SK-N-SH treated with all-trans-retinoic acid at 6 μM for 48 hours (cell line): ENCODE results near the gene RNF207.

ENCODE experiments used
- ATAC-seq: fragments of 200-7000 bp; cut with Tn5 transposase; 3 replicates; pipeline ENCODE4 v1.9.1; 2020; ENCODE audit warnings: mild to moderate bottlenecking, moderate library complexity
- ARNTL ChIP-seq: fragments of 450-650 bp; formaldehyde crosslinking; IDR thresholded peaks from 2 replicates; pipeline ENCODE4 v1.5.0; 2020; ENCODE audit warnings: low read depth, mild to moderate bottlenecking, moderate library complexity, borderline replicate concordance
- BACH2 ChIP-seq: fragments of 250-450 bp; sonication (Bioruptor Pico); IDR thresholded peaks from 2 replicates; pipeline ENCODE4 v1.9.0; 2021; ENCODE audit warnings: mild to moderate bottlenecking, borderline replicate concordance
- CREB5 ChIP-seq: fragments of 250-450 bp; sonication (Bioruptor Pico); IDR thresholded peaks from 2 replicates; pipeline ENCODE4 v1.5.1; 2020; ENCODE audit warnings: low read depth, mild to moderate bottlenecking, moderate library complexity
- CSDC2 ChIP-seq: fragments of 250-450 bp; sonication (Bioruptor Pico); IDR thresholded peaks from 2 replicates; pipeline ENCODE4 v1.5.0; 2020; ENCODE audit warnings: mild to moderate bottlenecking, moderate library complexity
- ESRRG ChIP-seq: fragments of 250-450 bp; sonication (Bioruptor Pico); IDR thresholded peaks from 2 replicates; pipeline ENCODE4 v1.6.1; 2021; ENCODE audit warnings: mild to moderate bottlenecking
- ISL1 ChIP-seq: fragments of 250-450 bp; sonication (Bioruptor Pico); IDR thresholded peaks from 2 replicates; pipeline ENCODE4 v2.1.2; 2022; ENCODE audit warnings: mild to moderate bottlenecking, moderate library complexity
- OSR1 ChIP-seq: fragments of 250-450 bp; sonication (Bioruptor Pico); IDR thresholded peaks from 2 replicates; pipeline ENCODE4 v1.8.0; 2022; ENCODE audit warnings: moderate library complexity, mild to moderate bottlenecking, inconsistent platforms
- RARB ChIP-seq: fragments of 250-450 bp; sonication (Bioruptor Pico); IDR thresholded peaks from 2 replicates; pipeline ENCODE4 v1.8.0; 2021; ENCODE audit warnings: mild to moderate bottlenecking, moderate library complexity
- SNAI2 ChIP-seq: fragments of 250-450 bp; sonication (Bioruptor Pico); IDR thresholded peaks from 2 replicates; pipeline ENCODE4 v1.5.0; 2020; ENCODE audit warnings: mild to moderate bottlenecking, moderate library complexity
- TCF4 ChIP-seq: fragments of 250-450 bp; sonication (Bioruptor Pico); IDR thresholded peaks from 2 replicates; pipeline ENCODE4 v1.8.0; 2021; ENCODE audit warnings: mild to moderate bottlenecking, moderate library complexity, borderline replicate concordance
- TOX ChIP-seq: fragments of 250-450 bp; sonication (Bioruptor Pico); IDR thresholded peaks from 2 replicates; pipeline ENCODE4 v1.8.0; 2021; ENCODE audit warnings: mild to moderate bottlenecking, moderate library complexity, borderline replicate concordance
- ZC3H10 ChIP-seq: fragments of 250-450 bp; sonication (Bioruptor Pico); IDR thresholded peaks from 2 replicates; pipeline ENCODE4 v1.5.1; 2021; ENCODE audit warnings: mild to moderate bottlenecking, moderate library complexity
- ZFP3 ChIP-seq: fragments of 250-450 bp; sonication (Bioruptor Pico); IDR thresholded peaks from 2 replicates; pipeline ENCODE4 v1.5.0; 2020; ENCODE audit warnings: mild to moderate bottlenecking, moderate library complexity
- ZFP30 ChIP-seq: fragments of 450-650 bp; formaldehyde crosslinking; IDR thresholded peaks from 2 replicates; pipeline ENCODE4 v1.5.0; 2022; ENCODE audit warnings: mild to moderate bottlenecking, moderate library complexity
- ZNF565 ChIP-seq: fragments of 450-650 bp; formaldehyde crosslinking; conservative IDR thresholded peaks from 2 replicates; pipeline ENCODE4 v1.5.0; 2020; ENCODE audit warnings: low read depth, mild to moderate bottlenecking, moderate library complexity
- ZNF70 ChIP-seq: fragments of 450-650 bp; formaldehyde crosslinking; IDR thresholded peaks from 2 replicates; pipeline ENCODE4 v1.5.0; 2020; ENCODE audit warnings: mild to moderate bottlenecking, moderate library complexity
- ZNF8 ChIP-seq: fragments of 450-650 bp; formaldehyde crosslinking; IDR thresholded peaks from 2 replicates; pipeline ENCODE4 v1.5.0; 2020; ENCODE audit warnings: mild to moderate bottlenecking, moderate library complexity
- TF ChIP-seq, protein P1 (sequence below): fragments of 250-450 bp; sonication (Bioruptor Pico); IDR thresholded peaks from 2 replicates; pipeline ENCODE4 v1.8.0; 2020; ENCODE audit warnings: mild to moderate bottlenecking, moderate library complexity, borderline replicate concordance
- TF ChIP-seq, protein P2 (sequence below): fragments of 250-450 bp; sonication (Bioruptor Pico); IDR thresholded peaks from 2 replicates; pipeline ENCODE4 v1.5.1; 2021; ENCODE audit warnings: mild to moderate bottlenecking, moderate library complexity

Gene RNF207

GRCh38 chr1:6256645-6257044 lies 50.7 kb downstream of the RNF207 start:
- TF ChIP-seq BACH2 (CRISPR knock-in tag) (no peak), SNAI2 (CRISPR knock-in tag) (no peak), ZC3H10 (CRISPR knock-in tag) (no peak), ESRRG (CRISPR knock-in tag) (no peak), RARB (CRISPR knock-in tag) (no peak), ZNF565 (no peak), TCF4 (CRISPR knock-in tag) (no peak), CREB5 (CRISPR knock-in tag) (no peak)
- no peak for ATAC-seq

GRCh38 chr1:6257541-6258069 lies 51.7 kb downstream of the RNF207 start:
- no peak for ATAC-seq
- TF ChIP-seq ESRRG (CRISPR knock-in tag) (no peak), ZFP3 (CRISPR knock-in tag) (no peak)

DNA sequence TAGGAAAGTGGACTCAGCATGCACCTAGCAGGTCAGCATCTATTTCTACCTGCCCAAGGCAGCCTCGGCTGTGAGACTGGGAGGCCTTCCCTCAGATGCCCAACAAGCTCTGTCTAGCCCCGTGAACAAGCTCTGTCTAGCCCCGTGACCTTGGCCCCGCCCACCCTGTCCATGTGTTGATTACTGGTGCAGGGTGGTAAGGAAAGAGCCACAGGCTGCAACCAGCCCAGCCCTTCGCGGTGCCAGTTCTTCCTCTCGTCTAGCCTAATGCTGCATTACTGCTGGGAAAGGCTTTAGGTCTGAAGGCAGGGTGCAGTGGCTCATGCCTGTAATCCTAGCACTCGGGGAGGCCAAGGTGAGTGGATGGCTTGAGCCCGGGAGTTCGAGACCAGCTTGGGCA lies 52.8 kb downstream of the RNF207 start:
- ATAC-seq, result no peak
- TF ChIP-seq ZNF8, result no peak
- no peak for TF ChIP-seq ISL1 (CRISPR knock-in tag)
- no peak for TF ChIP-seq SNAI2 (CRISPR knock-in tag)
- TF ChIP-seq BACH2 (CRISPR knock-in tag), result no peak
- no peak for TF ChIP-seq ESRRG (CRISPR knock-in tag)
- no peak for TF ChIP-seq ARNTL (CRISPR knock-in tag)

GRCh38 chr1:6259491-6260362 lies 53.8 kb downstream of the RNF207 start:
- no peak for TF ChIP-seq ZNF565
- no peak for TF ChIP-seq ARNTL (CRISPR knock-in tag)
- TF ChIP-seq RARB (CRISPR knock-in tag), result no peak
- no peak for TF ChIP-seq SNAI2 (CRISPR knock-in tag)
- TF ChIP-seq ISL1 (CRISPR knock-in tag), result no peak
- TF ChIP-seq ZNF70 (CRISPR knock-in tag), result no peak
- peak; percentile 71 for ATAC-seq

GRCh38 chr1:6260433-6260934 lies 54.6 kb downstream of the RNF207 start:
- ATAC-seq, result peak; percentile 35
- TF ChIP-seq, protein P1, sequence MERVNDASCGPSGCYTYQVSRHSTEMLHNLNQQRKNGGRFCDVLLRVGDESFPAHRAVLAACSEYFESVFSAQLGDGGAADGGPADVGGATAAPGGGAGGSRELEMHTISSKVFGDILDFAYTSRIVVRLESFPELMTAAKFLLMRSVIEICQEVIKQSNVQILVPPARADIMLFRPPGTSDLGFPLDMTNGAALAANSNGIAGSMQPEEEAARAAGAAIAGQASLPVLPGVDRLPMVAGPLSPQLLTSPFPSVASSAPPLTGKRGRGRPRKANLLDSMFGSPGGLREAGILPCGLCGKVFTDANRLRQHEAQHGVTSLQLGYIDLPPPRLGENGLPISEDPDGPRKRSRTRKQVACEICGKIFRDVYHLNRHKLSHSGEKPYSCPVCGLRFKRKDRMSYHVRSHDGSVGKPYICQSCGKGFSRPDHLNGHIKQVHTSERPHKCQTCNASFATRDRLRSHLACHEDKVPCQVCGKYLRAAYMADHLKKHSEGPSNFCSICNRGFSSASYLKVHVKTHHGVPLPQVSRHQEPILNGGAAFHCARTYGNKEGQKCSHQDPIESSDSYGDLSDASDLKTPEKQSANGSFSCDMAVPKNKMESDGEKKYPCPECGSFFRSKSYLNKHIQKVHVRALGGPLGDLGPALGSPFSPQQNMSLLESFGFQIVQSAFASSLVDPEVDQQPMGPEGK (CRISPR knock-in tag), result peak; percentile 22; the same call in 1 of the 2 replicates
- TF ChIP-seq ZFP30 (CRISPR knock-in tag), result no peak

DNA sequence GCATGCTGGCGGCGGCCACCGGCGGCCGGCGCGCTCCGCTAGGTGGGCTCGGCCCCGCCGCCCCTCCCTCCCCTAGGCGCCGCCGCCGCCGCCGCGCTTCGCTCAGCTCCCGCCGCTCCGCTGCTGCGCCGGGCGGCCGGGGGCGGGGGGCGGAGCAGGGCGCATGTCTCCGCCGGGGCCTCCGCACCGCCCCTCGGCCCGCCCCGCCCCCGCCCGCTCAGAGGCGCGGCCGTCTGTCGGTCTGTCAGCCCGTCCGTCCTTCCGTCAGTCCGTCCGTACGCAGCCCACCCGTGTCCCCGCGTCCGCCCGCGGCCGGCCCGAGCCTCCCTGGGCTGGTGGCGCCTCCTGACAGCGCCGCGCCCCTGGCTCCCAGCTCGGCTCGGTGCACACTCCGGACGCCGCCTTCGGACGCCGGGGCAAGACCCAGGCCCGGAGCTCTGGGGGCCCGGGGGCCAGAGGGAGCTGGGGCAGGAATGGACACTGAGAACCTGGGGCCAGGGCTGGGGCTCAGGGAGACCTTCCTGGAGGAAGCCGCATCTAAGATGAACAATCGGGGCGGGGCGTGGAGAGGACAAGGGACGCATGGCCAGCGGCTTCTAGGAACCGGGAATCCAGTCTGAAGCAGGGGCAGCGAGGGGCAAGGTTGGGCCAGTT lies 55.2 kb downstream of the RNF207 start, which contains the start of gene GPR153:
GPR153 (minus strand) TSS at position 138 of the 654 bp plus-strand sequence. CDS start 6,193 bp downstream, outside the sequence.
- ATAC-seq, result peak; percentile 59
- TF ChIP-seq ZNF8 (no peak), ZFP3 (CRISPR knock-in tag) (no peak), SNAI2 (CRISPR knock-in tag) (no peak), ISL1 (CRISPR knock-in tag) (no peak), ESRRG (CRISPR knock-in tag) (no peak), OSR1 (CRISPR knock-in tag) (no peak), CSDC2 (CRISPR knock-in tag) (no peak), ZFP30 (CRISPR knock-in tag) (no peak), ZC3H10 (CRISPR knock-in tag) (no peak), TOX (CRISPR knock-in tag) (no peak), TCF4 (CRISPR knock-in tag) (no peak), ZNF565 (no peak)
- TF ChIP-seq, protein P1 (CRISPR knock-in tag), result no peak
- TF ChIP-seq, protein P2, sequence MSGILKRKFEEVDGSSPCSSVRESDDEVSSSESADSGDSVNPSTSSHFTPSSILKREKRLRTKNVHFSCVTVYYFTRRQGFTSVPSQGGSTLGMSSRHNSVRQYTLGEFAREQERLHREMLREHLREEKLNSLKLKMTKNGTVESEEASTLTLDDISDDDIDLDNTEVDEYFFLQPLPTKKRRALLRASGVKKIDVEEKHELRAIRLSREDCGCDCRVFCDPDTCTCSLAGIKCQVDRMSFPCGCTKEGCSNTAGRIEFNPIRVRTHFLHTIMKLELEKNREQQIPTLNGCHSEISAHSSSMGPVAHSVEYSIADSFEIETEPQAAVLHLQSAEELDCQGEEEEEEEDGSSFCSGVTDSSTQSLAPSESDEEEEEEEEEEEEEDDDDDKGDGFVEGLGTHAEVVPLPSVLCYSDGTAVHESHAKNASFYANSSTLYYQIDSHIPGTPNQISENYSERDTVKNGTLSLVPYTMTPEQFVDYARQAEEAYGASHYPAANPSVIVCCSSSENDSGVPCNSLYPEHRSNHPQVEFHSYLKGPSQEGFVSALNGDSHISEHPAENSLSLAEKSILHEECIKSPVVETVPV (CRISPR knock-in tag), result no peak
